Measurements from ENCODE around the gene PDCD4.
"Not testable (repeated sequence)": the region's sequence is repeated elsewhere in the genome, so short reads cannot be mapped to it uniquely, and the experiment has no call there.

DNA sequence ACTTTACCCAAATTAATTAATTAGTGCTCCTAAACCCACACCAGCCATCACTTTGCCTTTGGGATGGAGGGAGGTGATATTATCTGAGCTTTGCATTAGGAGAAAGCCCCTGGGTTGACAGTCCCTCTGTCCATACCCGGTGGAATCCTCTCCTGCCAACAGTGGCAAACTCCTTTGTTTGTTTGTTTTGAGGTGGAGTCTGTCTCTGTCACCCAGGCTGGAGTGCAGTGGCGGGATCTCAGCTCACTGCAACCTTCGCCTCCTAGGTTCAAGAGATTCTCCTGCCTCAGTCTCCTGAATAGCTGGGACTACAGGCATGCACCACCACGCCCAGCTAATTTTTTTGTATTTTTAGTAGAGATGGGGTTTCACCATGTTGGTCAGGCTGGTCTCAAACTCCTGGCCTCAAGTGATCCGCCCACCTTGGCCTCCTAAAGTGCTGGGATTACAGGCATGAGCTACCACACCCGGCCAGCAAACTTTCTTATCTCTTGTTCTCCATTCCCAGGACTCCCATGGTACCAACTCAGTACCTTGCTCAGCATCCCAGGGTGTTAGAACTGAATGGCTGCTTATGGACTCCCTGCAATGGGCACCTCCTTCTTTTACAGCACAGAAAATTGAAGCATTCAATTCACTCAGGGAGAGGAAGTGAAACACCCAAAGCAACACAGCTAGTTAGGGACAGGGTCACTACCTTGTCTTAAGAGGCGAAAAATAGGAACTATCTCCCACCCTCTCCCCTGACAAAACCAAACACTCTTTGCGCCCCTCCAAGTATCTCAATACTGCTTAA lies 4.5 kb upstream of the PDCD4 start:
- not testable (repeated sequence) for TF ChIP-seq CTCF (IDR thresholded peaks at IDR 0.05 in 4 of 5, conservative IDR thresholded peaks at IDR 0.05 in 1 of 5); POLR2A (IDR thresholded peaks at IDR 0.05)

Data from gastrocnemius medialis (tissue), 4 donors.